Choroid plexus epithelial cell (primary cell): ENCODE data around the gene MAPK1.

Experiments used
- DNase-seq: peaks from one replicate; pipeline ENCODE4 v3.0.0-alpha.2; 2010; ENCODE audit warnings: low read depth
- H3K4me3 ChIP-seq: 2 replicates; pipeline ENCODE4 v1.5.1; 2011; ENCODE audit warnings: low read depth, mild to moderate bottlenecking, control low read depth, low read length, moderate library complexity
- TF ChIP-seq, protein P1 (sequence below): conservative IDR thresholded peaks from 2 replicates; pipeline ENCODE4 v1.5.1; 2011; ENCODE audit warnings: low read depth, mild to moderate bottlenecking, control low read depth, inconsistent platforms, low read length, moderate library complexity

Gene MAPK1

GRCh38 chr22:21860491-21861039 is 6.9 kb downstream of the MAPK1 start:
- no peak for DNase-seq
- TF ChIP-seq, protein P1, sequence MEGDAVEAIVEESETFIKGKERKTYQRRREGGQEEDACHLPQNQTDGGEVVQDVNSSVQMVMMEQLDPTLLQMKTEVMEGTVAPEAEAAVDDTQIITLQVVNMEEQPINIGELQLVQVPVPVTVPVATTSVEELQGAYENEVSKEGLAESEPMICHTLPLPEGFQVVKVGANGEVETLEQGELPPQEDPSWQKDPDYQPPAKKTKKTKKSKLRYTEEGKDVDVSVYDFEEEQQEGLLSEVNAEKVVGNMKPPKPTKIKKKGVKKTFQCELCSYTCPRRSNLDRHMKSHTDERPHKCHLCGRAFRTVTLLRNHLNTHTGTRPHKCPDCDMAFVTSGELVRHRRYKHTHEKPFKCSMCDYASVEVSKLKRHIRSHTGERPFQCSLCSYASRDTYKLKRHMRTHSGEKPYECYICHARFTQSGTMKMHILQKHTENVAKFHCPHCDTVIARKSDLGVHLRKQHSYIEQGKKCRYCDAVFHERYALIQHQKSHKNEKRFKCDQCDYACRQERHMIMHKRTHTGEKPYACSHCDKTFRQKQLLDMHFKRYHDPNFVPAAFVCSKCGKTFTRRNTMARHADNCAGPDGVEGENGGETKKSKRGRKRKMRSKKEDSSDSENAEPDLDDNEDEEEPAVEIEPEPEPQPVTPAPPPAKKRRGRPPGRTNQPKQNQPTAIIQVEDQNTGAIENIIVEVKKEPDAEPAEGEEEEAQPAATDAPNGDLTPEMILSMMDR, result no peak
- no peak overlapping the region for H3K4me3 ChIP-seq

GRCh38 chr22:21858025-21858764 is 9.2 kb downstream of the MAPK1 start:
- no peak for DNase-seq
- no peak overlapping the region for H3K4me3 ChIP-seq
- TF ChIP-seq, protein P1, result no peak

GRCh38 chr22:21857481-21857914 is 9.9 kb downstream of the MAPK1 start:
- DNase-seq, result peak; percentile 38

DNA sequence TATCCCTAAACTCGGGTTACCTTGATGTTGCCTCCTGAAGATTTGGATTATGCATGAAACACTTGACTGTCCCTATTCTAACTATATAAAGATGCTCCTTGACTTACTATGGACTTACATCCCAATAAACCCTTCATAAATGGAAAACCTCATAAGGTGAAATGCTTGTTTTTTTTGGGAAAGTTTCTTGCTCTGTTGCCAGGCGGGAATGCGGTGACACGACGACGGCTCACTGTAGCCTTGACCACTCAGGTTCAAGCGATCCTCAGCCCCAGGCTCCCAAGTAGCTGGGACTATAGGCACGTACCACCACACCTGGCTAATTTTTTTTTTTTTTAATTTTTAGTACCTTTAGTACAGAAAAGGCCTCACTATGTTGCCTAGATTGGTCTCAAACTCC is 10.6 kb downstream of the MAPK1 start:
- H3K4me3 ChIP-seq, result no peak overlapping the region
- DNase-seq, result no peak
- TF ChIP-seq, protein P1, result no peak

More at GRCh38 chr22:21857481-21857914, 9.9 kb downstream of the MAPK1 start:
- no peak overlapping the region for H3K4me3 ChIP-seq
- TF ChIP-seq, protein P1, result no peak

GRCh38 chr22:21856197-21856596 is 11.2 kb downstream of the MAPK1 start:
- TF ChIP-seq, protein P1, result no peak
- H3K4me3 ChIP-seq, result no peak overlapping the region
- DNase-seq, result no peak

DNA sequence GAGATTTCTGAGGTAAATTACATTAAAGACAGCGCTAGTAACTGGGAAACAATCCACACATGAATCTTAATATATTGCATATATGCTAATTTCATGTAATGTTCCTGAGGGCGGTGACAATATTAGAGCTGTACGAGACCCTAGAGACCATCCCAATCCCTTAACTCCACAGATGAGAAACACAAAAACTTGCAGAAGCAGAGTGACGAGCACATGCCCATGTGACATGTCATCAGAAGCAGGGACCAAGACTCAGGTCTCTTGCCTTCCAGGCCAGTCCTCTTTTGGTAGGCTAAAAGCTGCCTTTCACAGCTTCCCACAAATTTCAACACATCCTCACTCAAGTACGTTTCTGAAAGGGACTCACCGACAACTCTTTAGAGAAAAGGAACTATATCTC is 11.8 kb downstream of the MAPK1 start:
- H3K4me3 ChIP-seq, result no peak overlapping the region
- TF ChIP-seq, protein P1, result no peak
- DNase-seq, result no peak

DNA sequence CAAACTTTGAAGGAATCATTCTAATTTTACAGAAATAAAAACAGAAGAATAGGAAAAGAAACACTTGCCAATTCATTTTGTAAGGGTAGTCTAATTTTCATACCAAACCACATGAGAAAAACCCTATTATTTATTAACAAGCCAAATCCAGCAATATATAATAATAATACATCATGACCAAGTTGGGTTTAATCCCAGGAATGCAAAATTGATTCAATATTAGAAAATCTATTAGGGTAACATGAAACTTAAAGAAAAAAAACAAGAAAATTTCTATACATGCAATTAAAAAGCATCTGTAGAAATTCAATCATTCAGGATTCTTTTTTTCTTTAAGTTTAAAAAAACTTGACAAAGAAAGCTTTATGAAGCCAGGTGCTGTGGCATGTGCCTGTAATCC is 16.8 kb downstream of the MAPK1 start:
- no peak for DNase-seq
- TF ChIP-seq, protein P1, result no peak

More for the DNA sequence above, 16.8 kb downstream of the MAPK1 start:
- H3K4me3 ChIP-seq, result no peak overlapping the region
